Adrenal gland (tissue), 12 donors: ENCODE results near the gene SLC41A2. TPM values are rescaled to one million over a fixed set of nuclear protein-coding genes. Genes with fewer than 3 reads are reported as not detected.
A peak's percentile ranks its signal among the peaks of the same experiment; 100 is the strongest.
"Not testable (repeated sequence)": the region's sequence is repeated elsewhere in the genome, so short reads cannot be mapped to it uniquely, and the experiment has no call there.

Experiments
- DNase-seq, 7 donors: peaks; one replicate each; pipeline ENCODE4 v3.0.0-alpha.2; 2019 to 2020
- H3K27ac ChIP-seq, 5 donors: fragments of 200-600 bp; sonication (generic) in 4 of 5; 1 replicate in 3 of 5; 2 replicates in 2 of 5; pipeline versions ENCODE4 v1.5.1 to v1.8.0; 2016 to 2020; ENCODE audit warnings: mild to moderate bottlenecking in 1 of 5
- H3K27me3 ChIP-seq: fragments of 200-600 bp; 2 replicates; pipeline ENCODE4 v1.8.0; 2021
- H3K36me3 ChIP-seq, 2 donors: fragments of 200-600 bp; replicated peaks in 1 of 2; 1 replicate in 1 of 2; 2 replicates in 1 of 2; pipeline versions ENCODE4 v1.5.1 to v1.8.0; 2018 to 2022
- H3K4me1 ChIP-seq, 2 donors: fragments of 200-600 bp; replicated peaks in 1 of 2; 1 replicate in 1 of 2; 2 replicates in 1 of 2; pipeline versions ENCODE4 v1.5.1 to v1.8.0; 2018 to 2021
- H3K4me3 ChIP-seq, 4 donors: fragments of 200-600 bp; sonication (generic) in 3 of 4; one replicate each; pipeline ENCODE4 v1.5.1; 2016 to 2018
- H3K9me3 ChIP-seq, 3 donors: fragments of 200-600 bp; sonication (generic) in 1 of 3; replicated peaks in 1 of 3; 1 replicate in 2 of 3; 2 replicates in 1 of 3; pipeline versions ENCODE4 v1.5.1 to v1.8.0; 2016 to 2021
- POLR2A ChIP-seq, 2 donors: fragments of 450-650 bp; IDR thresholded peaks; one replicate each; pipeline ENCODE4 v1.6.1; 2017; ENCODE audit warnings: antibody characterized with exemption in 2 of 2, mild to moderate bottlenecking in 2 of 2, moderate library complexity in 1 of 2
- WGBS, 4 donors: extraction: QIAGEN DNeasy Blood & Tissue Kit in 2 of 4; methylation state at CpG; one replicate each; pipeline versions ENCODE4 v1.1.5 to v1.1.7; 2013 to 2017; 5-methylcytosine and 5-hydroxymethylcytosine counted together
- intact Hi-C, 2 donors: fragments of 100-400 bp; cut with DNase I; formaldehyde crosslinking; loops; one replicate each; pipeline versions ENCODE4 v1.14.1 to v1.15.0; 2022 to 2023
- polyA plus RNA-seq, 3 donors: library from polyadenylated mRNA; stranded (reverse); fragments of 200-250 nt in 2 of 3; fragments of 350-450 nt in 1 of 3; fragmentation: Illumina TruSeq in 1 of 3; extraction: RNeasy Lipid Tissue Mini Kit (QIAGEN cat#74804) in 1 of 3; gene quantifications; one replicate each; pipeline ENCODE4 v1.2.3, GENCODE V29; 2013 to 2014
- total RNA-seq, 9 donors: library from RNA; depleted of rRNA in 4 of 9; stranded (reverse); fragments of >200 nt in 4 of 9; fragments of 120-200 nt in 1 of 9; fragmentation: NEBNext Ultra II Directional in 1 of 9; extraction: Animal tissue kit (Norgen Biotek cat#: 25700) in 1 of 9; gene quantifications; one replicate each; pipeline versions ENCODE4 v1.1.0 to v1.2.4, GENCODE V29; 2013 to 2023
- TF ChIP-seq, protein P1 (sequence below), 6 experiments: fragments of 450-650 bp in 4 of 6; fragments of 200-600 bp in 2 of 6; sonication (generic) in 1 of 6; IDR thresholded peaks; 1 replicate in 5 of 6; 2 replicates in 1 of 6; pipeline versions ENCODE4 v1.5.1 to v1.8.0; 2016 to 2021; ENCODE audit warnings: antibody characterized with exemption in 6 of 6, mild to moderate bottlenecking in 2 of 6, moderate library complexity in 1 of 6
- donor health status: healthy with polysubstance abuse.
- donor health status: Bipolar disorder and iron deficiency.
- donor health status: DM: yes; HTN: yes; CAD: no.
- donor health status: DM: no; HTN: no; CAD: no.
- donor health status: DM: no; HTN: no; CAD: no.
- donor health status: DM: yes; HTN: yes; CAD: no.

SLC41A2 gene
- total and polyA plus RNA-seq, 12 donors, result 3.0 to 54.7 (median 35.4) TPM

DNA sequence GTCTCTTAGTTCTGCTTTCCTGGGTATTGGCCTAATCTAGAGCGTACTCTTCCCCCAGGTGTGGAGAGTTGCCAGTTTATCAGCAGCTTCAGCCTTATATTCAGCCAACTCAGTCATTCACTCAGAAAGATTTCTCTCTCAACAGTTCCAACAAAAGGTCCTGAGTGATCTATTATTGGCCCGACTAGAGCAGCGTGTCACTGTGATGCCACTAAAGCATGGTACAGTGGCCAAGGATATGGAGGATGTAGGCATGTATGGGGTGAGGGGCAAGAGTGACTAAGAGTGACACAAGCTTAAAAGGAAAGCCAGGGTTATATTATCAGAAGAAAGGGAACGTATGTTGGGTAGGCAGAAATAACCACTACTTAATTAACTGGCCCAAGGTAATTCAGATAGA is 32.9 kb upstream of the SLC41A2 start:
- peaks cover 0 to 37% of the 10 kb centered on the region in 2 donors for H3K36me3 ChIP-seq
- WGBS, 4 donors, result 90 to 93% (median 91%) methylated on average over 4 of the region's 4 CpGs
- H3K4me1 ChIP-seq, result peaks cover 0 to 22% of the 10 kb centered on the region in 2 donors
- intact Hi-C loops, result no loop called here
- H3K4me3 ChIP-seq, result no peak overlapping the region
- no peaks in the 10 kb centered on the region for H3K27me3 ChIP-seq
- no peak overlapping the region for H3K27ac ChIP-seq
- TF ChIP-seq POLR2A (IDR thresholded peaks at IDR 0.05), result no peak
- TF ChIP-seq, protein P1, sequence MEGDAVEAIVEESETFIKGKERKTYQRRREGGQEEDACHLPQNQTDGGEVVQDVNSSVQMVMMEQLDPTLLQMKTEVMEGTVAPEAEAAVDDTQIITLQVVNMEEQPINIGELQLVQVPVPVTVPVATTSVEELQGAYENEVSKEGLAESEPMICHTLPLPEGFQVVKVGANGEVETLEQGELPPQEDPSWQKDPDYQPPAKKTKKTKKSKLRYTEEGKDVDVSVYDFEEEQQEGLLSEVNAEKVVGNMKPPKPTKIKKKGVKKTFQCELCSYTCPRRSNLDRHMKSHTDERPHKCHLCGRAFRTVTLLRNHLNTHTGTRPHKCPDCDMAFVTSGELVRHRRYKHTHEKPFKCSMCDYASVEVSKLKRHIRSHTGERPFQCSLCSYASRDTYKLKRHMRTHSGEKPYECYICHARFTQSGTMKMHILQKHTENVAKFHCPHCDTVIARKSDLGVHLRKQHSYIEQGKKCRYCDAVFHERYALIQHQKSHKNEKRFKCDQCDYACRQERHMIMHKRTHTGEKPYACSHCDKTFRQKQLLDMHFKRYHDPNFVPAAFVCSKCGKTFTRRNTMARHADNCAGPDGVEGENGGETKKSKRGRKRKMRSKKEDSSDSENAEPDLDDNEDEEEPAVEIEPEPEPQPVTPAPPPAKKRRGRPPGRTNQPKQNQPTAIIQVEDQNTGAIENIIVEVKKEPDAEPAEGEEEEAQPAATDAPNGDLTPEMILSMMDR (IDR thresholded peaks at IDR 0.05), result no peak
- no peak for DNase-seq
- no peaks in the 10 kb centered on the region for H3K9me3 ChIP-seq

DNA sequence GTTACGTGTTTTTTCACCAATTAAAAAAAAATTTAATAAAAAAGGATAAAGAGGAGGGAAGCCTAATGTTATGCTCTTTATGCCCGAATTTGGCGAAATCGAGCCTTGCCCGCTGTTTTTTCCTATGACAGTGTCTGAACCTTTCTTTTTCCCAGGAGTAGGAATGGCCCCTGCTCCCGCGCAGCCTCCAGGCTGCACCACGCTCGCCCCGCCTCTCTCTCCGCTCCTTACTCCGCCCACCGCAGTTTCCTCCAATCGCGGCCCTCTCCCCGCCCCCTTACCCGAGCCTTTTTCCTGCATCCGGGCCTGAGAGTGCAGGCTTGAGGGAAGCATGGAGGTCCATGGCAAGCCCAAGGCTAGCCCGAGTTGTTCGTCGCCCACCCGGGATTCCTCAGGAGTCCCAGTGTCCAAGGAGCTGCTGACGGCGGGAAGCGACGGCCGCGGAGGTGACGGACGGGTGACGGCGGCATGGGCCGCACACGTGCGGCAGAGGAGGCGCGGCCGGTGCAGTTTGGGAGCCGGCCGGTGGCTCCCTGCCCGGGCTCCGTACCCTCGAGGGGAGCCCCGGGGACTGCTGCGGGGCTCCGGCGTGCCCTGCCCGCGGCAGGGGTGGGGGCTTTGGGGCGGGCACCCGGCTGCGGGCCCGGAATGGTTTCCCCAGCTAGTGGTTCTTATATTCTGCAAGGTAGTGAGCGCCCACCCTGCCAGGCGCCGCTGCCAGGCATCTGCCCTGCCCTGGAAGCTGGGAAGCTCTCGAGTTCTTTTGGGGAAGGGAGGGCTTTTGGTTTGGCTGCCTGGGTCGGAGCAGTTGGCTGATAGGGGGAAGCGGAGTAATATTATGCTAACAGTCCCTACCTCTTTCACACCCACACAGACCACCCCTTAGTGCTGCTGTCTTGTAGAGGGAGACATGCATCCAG is 28.2 kb upstream of the SLC41A2 start, which contains the start of gene NOPCHAP1:
Gene NOPCHAP1, plus strand, starts transcription at position 295 of the 920 bp plus-strand sequence. Its CDS starts 37 bp downstream, at position 332.
- intact Hi-C loops, result no loop called here
- H3K4me3 ChIP-seq, result peak within 1 kb of the TSS; percentile 46 to 96 (median 87)
- TF ChIP-seq, protein P1 (IDR thresholded peaks at IDR 0.05), result no peak
- peak in 1 of 2 donors; percentile 65 for TF ChIP-seq POLR2A (IDR thresholded peaks at IDR 0.05)
- H3K4me1 ChIP-seq, result peaks cover 0 to 17% of the 10 kb centered on the region in 2 donors
- H3K27me3 ChIP-seq, result no peaks in the 10 kb centered on the region
- H3K9me3 ChIP-seq, result no peaks in the 10 kb centered on the region
- peak; percentile 90 to 97 (median 95) for DNase-seq
- 0 to 1% (median 0%) methylated on average over 20 to 59 of the region's 59 CpGs for WGBS, 4 donors
- peak within 1 kb of the TSS in 4 of 5 donors; percentile 6 to 83 (median 62) for H3K27ac ChIP-seq
- H3K36me3 ChIP-seq, result peaks cover 0 to 5% of the 10 kb centered on the region in 2 donors

- 81 to 95% (median 87%) methylated on average over 4 of the region's 4 CpGs for whole genome bisulfite sequencing, 4 donors
Measured at GRCh38 chr12:104985206-104985605, 27.1 kb upstream of the SLC41A2 start.

DNA sequence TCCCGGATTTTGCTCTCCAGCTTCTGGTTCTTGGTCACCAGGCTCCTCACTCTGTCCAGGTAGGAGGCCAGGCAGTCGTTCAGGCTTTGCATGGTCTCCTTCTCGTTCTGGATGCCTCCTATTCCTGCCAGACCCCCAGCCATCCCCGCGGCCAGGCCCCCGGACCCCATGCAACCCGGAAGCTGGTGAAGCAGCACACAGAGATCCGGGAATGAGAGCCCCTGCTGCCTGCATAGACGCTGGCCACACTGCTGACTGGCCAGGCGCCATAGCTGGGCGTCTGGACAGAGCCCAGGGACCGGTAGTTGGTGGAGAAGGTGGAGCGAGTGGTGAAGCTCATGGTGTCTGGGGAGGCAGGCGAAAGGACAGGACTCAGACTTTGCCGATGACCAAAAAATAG is 19.6 kb upstream of the SLC41A2 start:
- H3K4me1 ChIP-seq, H3K36me3 ChIP-seq, H3K4me3 ChIP-seq, intact Hi-C loops, H3K9me3 ChIP-seq, H3K27me3 ChIP-seq, H3K27ac ChIP-seq, DNase-seq: not testable (repeated sequence)
- WGBS, 4 donors, result 88 to 95% (median 92%) methylated on average over 3 to 15 of the region's 15 CpGs; no CpG with 5 or more reads in 1 of the 4 donors

More at GRCh38 chr12:104985206-104985605, 27.1 kb upstream of the SLC41A2 start:
- H3K27ac ChIP-seq, result no peak overlapping the region
- H3K4me3 ChIP-seq, result peak overlapping the region in 1 of 4 donors; percentile 94
- DNase-seq, result no peak
- H3K9me3 ChIP-seq, result no peaks in the 10 kb centered on the region
- H3K36me3 ChIP-seq, result peaks cover 0 to 3% of the 10 kb centered on the region in 2 donors
- intact Hi-C loops, result no loop called here
- no peaks in the 10 kb centered on the region for H3K27me3 ChIP-seq
- peaks cover 0 to 17% of the 10 kb centered on the region in 2 donors for H3K4me1 ChIP-seq
- TF ChIP-seq POLR2A (IDR thresholded peaks at IDR 0.05), result no peak
- TF ChIP-seq, protein P1 (IDR thresholded peaks at IDR 0.05), result no peak
